HK-2 (cell line): ENCODE results near the gene EYA4.

ENCODE experiments used
- DNase-seq: peaks from one replicate; pipeline ENCODE4 v3.0.0-alpha.2; 2018; ENCODE audit not compliant: unreplicated experiment

The EYA4 gene

DNA sequence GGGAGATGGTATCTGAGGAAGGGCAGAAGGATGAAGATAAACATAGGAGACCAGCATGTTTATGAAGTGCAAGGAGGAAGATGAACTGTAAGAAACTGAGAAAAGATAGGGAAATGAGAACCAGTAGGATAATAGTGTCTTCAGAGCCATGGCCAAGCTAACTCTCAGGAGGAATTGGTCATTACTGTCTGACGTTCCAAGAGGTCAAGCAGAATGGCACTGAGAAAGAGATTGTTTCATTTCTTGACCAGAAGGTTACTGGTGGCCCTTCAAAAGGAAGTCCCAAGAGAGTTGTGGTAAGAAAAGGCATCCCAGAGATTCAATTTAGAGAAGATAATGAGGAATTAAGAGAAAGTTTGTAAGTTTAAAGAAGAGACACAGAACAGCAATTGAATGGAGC lies 47.5 kb downstream of the EYA4 start:
- DNase-seq = no peak

DNA sequence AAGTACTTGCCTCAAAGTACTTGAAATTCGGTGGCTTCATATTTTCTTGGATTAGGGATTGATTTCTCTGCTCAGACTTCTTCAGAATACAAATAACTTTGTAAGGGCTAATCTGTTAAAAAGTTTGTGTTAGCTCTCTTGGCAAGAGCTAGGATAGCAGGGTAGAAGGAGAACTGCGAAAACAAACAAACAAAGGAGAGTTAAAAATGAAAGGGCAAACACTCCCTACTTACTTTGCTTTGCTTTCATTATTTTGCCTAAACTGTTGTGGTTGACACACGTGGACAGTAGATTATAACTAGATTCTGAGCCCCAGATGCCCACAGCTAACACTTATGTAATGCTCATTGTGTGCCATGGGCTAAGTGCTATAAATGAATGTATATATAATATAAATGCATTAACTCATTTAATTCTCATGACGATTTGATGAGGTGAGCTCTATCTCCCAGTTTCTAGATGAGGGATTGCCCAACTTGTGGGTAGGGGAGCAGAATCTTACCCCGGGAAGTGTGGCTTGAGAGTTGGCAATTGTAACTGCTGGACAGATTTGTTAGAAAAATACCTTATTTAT lies 48.7 kb downstream of the EYA4 start:
- DNase-seq = no peak

DNA sequence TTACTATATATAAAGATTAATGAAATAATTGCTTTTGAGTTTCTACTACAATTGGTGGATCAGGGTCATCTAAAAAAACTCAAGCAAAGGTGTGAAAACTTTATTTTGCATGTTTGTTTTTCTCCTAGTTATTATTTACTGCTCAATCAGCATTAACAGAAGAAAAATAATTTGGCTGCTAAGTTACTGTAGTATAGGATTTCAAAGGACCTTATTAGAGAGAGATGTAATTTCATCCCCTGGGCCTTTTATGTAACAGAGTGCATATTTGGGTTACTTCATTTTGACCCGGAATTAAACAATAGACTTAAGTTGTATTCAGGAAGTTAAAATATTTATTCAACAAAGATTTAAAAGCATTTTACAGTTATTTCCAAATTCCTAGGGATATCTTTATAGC lies 49.8 kb downstream of the EYA4 start:
- no peak for DNase-seq

- DNase-seq = no peak
Observed at GRCh38 chr6:133291671-133292070, 50.5 kb downstream of the EYA4 start.

DNA sequence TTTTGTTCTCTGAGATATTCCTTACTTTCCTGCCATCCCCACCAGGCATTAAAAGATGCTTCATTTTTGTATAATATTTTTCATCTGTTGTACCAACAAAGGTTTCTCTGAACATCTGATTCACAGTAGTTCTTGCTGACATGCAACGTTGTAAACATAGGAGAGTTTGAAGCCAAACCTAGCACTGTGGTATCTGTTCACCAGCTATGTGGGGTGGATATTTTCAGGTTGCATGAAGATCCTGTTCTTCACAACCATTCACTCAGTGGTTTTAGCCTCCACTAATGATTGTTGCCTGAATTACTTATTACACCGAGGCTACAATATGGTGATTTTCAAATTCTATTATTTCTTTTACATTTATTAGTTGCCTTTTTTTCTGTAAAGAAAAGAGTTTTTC lies 56.5 kb downstream of the EYA4 start:
- DNase-seq = no peak

- DNase-seq = no peak
Observed at GRCh38 chr6:133298335-133298734, 57.2 kb downstream of the EYA4 start.

GRCh38 chr6:133298801-133299200 lies 57.6 kb downstream of the EYA4 start:
- no peak for DNase-seq

GRCh38 chr6:133300896-133301295 lies 59.7 kb downstream of the EYA4 start:
- DNase-seq = no peak

DNA sequence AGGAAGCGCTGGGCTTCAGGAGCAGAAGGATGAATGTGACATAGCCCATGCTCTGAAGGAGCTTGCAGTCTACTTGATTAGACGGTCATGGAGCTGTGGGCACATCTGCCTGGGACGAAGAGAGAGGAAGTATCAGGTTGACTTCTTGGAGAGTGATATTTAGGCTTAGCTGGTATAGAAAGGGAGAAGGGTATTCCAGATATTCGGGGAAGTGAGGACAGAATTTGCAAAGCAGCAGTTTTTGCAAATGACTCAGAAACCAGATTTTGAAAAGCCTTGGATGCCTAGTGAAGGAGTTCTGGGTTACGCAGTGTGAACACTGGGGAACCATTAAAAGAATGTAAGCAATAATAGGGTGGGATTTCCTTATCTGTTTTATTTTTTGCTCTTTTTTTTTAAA lies 60.7 kb downstream of the EYA4 start:
- no peak for DNase-seq

DNA sequence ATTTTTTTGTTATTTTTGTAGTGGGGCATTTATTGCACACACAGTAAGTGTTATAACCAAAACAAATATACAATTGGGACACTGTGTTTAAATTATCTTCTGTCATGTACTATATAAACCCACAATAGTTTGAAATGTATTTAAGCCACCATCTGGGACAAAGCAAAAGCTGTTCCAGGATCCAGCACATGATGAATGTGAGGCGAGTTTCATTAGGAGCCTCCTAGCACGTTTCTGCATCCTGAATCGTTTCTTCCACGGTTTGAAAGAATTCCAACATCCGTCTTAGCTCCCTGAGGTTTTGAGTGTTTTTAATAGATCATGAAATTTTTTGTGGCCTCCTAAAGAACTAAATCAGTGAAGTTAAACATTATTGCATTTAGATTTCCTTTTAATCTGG lies 65.8 kb downstream of the EYA4 start:
- no peak for DNase-seq

- DNase-seq = no peak
Observed at GRCh38 chr6:133309579-133309978, 68.4 kb downstream of the EYA4 start.

DNA sequence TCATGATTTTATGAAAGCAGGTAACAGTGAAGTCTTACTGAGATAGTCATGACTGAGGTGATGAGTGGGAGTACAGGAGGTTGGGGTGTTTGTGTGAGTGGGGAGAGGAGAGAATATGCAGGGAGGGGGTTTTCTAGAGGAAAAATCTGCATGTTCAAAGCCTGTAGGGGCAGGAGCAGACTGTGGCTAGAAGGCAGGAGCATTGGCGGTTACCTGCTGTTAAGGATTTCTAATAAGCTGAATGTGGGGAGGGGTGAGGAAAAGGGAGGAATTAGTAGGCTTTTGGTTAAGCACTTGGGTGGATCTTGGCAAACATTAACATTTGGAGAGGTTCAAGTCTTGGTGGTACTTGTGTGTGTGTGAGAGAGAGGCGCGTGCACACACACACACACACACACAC lies 70.8 kb downstream of the EYA4 start:
- DNase-seq = no peak

DNA sequence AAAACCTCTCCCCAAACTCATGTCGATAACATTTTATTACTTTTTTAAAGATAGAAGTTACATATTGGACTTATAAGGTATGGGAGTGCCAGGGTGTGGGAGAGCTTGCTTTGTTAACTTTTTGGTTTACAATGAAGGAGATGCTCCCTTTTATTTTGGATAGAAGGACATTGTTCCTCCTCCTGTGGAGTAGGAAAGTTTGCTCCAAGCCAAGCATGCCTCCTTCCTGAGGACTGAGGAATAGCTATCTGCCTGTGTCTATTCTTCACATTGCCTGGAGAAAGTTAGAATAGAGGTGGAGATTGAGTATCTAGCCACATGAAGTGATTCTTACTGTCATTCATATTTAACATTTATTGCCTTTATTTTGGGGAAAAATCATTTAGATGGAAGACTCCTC lies 71.9 kb downstream of the EYA4 start:
- DNase-seq = no peak

GRCh38 chr6:133314947-133315346 lies 73.8 kb downstream of the EYA4 start:
- DNase-seq = no peak

DNA sequence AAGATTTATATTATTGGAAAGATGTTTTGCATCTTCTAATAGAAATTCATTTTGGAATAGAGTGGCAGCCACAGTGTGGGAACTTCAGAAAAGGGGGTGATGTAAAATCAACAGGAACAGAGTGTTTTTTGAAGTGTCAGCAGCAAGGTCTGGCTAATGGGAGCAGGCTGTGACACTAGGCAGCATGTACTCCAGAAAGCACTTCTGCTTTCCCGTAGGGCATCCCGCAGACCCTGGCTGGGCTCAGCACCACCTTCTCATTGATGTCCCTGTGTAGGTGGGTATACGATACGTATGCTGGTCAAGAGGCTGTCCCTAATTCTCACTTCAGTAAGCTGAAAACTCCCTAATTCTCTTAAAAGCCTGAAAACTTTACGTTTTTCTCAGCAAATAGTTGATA lies 74.7 kb downstream of the EYA4 start:
- no peak for DNase-seq

GRCh38 chr6:133317704-133318103 lies 76.5 kb downstream of the EYA4 start:
- no peak for DNase-seq

- DNase-seq = no peak
Observed at GRCh38 chr6:133326584-133326983, 85.4 kb downstream of the EYA4 start.

- DNase-seq = no peak
Observed at GRCh38 chr6:133333852-133334251, 92.7 kb downstream of the EYA4 start.

- no peak for DNase-seq
Observed at GRCh38 chr6:133337308-133337707, 96.2 kb downstream of the EYA4 start.

DNA sequence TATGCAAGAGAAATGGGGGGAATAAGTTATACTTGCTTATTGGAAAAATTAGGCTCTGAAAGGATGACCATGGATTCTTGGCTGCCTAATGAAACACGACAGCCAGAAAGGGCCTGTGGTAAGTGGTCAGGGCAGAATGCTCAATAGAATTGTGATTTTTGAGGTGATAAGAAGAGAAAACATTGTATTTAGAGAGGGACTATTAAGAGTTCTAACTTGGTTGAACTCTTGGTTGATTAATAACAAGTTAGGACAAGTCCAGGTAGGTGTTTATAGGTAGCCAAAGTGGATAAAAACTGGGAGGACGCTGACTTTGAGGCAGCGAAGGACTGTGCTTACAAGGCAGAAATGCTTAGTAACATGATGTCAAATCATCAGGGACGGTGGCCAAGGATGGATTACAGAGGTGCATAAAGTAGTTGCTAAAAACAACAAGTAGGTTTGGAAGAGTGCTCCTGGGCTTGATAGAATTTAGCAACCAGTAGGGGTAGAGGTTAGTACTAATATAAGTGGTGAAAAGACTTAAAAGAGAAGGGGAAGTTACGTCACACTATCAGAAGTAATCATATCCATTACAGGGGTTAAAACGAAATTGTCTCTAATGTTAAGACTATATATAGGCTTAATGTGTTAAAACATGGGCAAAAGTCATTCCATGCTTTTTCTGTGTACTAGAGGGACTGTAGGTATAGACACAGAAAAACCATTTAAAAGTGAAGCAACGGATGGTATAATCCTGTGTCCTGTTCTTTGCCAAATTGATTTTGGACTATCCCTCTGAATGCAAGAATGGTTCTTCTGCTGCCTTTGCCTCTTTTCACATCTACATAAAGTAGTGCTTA lies 98.6 kb downstream of the EYA4 start:
- DNase-seq = no peak

DNA sequence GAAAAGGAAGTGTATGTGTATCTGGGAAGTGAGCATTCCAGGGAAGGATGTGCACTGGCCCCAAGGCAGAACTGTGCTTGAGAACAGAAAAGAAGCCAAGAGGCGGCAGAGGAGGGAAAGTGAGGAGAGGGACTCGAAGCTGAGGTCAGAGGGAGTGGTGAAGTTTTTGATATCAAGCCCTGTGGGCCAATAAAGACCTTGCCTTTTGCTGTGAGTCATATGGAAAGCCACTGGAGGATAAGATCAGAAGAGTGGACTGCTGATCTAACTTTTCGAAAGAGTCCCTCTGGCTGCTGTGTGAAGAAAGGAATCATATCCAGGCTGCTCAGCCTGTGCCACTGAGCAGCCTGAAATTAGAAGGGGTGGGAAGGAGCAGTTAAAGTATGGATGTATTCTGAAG lies 99.4 kb downstream of the EYA4 start:
- DNase-seq = no peak

DNA sequence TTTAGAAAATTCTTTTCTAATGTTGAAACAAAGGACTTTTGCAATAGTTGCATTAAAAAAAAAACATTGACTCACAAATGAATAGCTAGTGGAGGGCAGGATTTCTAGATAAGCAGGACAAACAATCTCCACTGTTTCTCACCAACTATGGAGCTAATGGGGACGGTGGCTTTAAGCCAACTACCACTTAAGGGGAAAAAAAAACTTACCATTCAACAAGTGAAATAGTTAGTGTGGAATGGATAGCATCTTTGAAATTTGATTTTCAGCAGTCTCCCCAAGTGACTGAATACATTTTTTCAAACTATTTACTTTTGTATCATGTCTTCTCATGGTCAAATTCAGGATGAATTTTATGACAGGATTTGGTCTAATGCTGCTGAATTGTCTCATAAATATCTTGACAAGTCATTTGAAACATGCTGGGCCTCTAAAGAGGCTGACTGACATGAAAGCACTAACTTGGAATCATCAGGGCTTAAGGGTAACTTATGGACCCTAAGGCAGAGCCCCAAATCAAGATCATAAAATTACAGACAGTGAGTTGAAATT lies 100.5 kb downstream of the EYA4 start:
- no peak for DNase-seq

- DNase-seq = no peak
Observed at GRCh38 chr6:133343220-133343619, 102.1 kb downstream of the EYA4 start.
